GM19238 (cell line): ENCODE measurements around the gene WARS2.

Source experiments
- DNase-seq: peaks from one replicate; pipeline ENCODE4 v3.0.0; 2011; ENCODE audit warnings: low spot score; ENCODE audit not compliant: insufficient read length

WARS2 gene

GRCh38 chr1:119084798-119085197, 55.7 kb downstream of the WARS2 start:
- no peak for DNase-seq

- no peak for DNase-seq
These were observed 56.5 kb downstream of the WARS2 start for GRCh38 chr1:119083980-119084379.

GRCh38 chr1:119083479-119083878, 57.0 kb downstream of the WARS2 start:
- no peak for DNase-seq

- DNase-seq = no peak
These were observed 58.8 kb downstream of the WARS2 start for GRCh38 chr1:119081700-119082099.

- DNase-seq = no peak
These were observed 59.2 kb downstream of the WARS2 start for GRCh38 chr1:119081267-119081666.

- DNase-seq = no peak
These were observed 59.9 kb downstream of the WARS2 start for GRCh38 chr1:119080586-119080985.

GRCh38 chr1:119079881-119080280, 60.6 kb downstream of the WARS2 start:
- DNase-seq = no peak

- no peak for DNase-seq
These were observed 64.8 kb downstream of the WARS2 start for GRCh38 chr1:119075614-119076013.

- no peak for DNase-seq
These were observed 69.1 kb downstream of the WARS2 start for GRCh38 chr1:119071321-119071720.

- no peak for DNase-seq
These were observed 70.8 kb downstream of the WARS2 start for GRCh38 chr1:119069682-119070081.

- no peak for DNase-seq
These were observed 72.0 kb downstream of the WARS2 start for GRCh38 chr1:119068427-119068826.

GRCh38 chr1:119061700-119062099, 78.8 kb downstream of the WARS2 start:
- no peak for DNase-seq

- DNase-seq = no peak
These were observed 84.9 kb downstream of the WARS2 start for GRCh38 chr1:119055568-119055967.

GRCh38 chr1:119053917-119054316, 86.5 kb downstream of the WARS2 start:
- no peak for DNase-seq

- no peak for DNase-seq
These were observed 88.2 kb downstream of the WARS2 start for GRCh38 chr1:119052267-119052666.

- no peak for DNase-seq
These were observed 91.6 kb downstream of the WARS2 start for GRCh38 chr1:119048624-119049404.

- no peak for DNase-seq
These were observed 93.5 kb downstream of the WARS2 start for GRCh38 chr1:119046785-119047438.

- DNase-seq = no peak
These were observed 94.0 kb downstream of the WARS2 start for GRCh38 chr1:119046429-119046784.

- DNase-seq = no peak
These were observed 95.2 kb downstream of the WARS2 start for GRCh38 chr1:119045096-119045746.

GRCh38 chr1:119040906-119041305, 99.5 kb downstream of the WARS2 start:
- DNase-seq = no peak

- no peak for DNase-seq
These were observed 100.0 kb downstream of the WARS2 start for GRCh38 chr1:119040489-119040888.

GRCh38 chr1:119038363-119038762, 102.1 kb downstream of the WARS2 start:
- DNase-seq = no peak

- DNase-seq = no peak
These were observed 106.1 kb downstream of the WARS2 start for GRCh38 chr1:119034359-119034758.
